GM12878 (cell line): ENCODE results near the gene AKAP13. TPM values are rescaled to one million over a fixed set of nuclear protein-coding genes. Genes with fewer than 3 reads are reported as not detected.
A peak's percentile ranks its signal among the peaks of the same experiment; 100 is the strongest.

Source experiments
- BHLHE40 ChIP-seq, 2 experiments: fragments of 450-650 bp in 1 of 2; IDR thresholded peaks; 2 replicates each; pipeline ENCODE4 v1.6.1; 2011 to 2017; ENCODE audit warnings: low read depth in 2 of 2, borderline replicate concordance in 1 of 2, improper control_type of control experiment in 1 of 2, low read length in 1 of 2, mild to moderate bottlenecking in 1 of 2
- CEBPB ChIP-seq, 2 experiments: fragments of 150-350 bp in 1 of 2; IDR thresholded peaks; 2 replicates each; pipeline ENCODE4 v1.6.1; 2012 to 2014; ENCODE audit warnings: low read depth in 2 of 2, low read length in 2 of 2, borderline replicate concordance in 1 of 2, inconsistent platforms in 1 of 2
- IKZF1 ChIP-seq: fragments of 450-650 bp; conservative IDR thresholded peaks from 2 replicates; pipeline ENCODE4 v1.6.1; 2017; ENCODE audit warnings: antibody characterized with exemption, mild to moderate bottlenecking
- KLF5 ChIP-seq: fragments of 450-650 bp; IDR thresholded peaks from 2 replicates; pipeline ENCODE4 v1.6.1; 2014; ENCODE audit warnings: mild to moderate bottlenecking; ENCODE audit not compliant: partially characterized antibody
- NFIC ChIP-seq: IDR thresholded peaks from 2 replicates; pipeline ENCODE4 v1.6.1; 2012; ENCODE audit warnings: low read depth, mild to moderate bottlenecking, inconsistent platforms, low read length, moderate library complexity
- RAD21 ChIP-seq: IDR thresholded peaks from 2 replicates; pipeline ENCODE4 v1.6.1; 2011; ENCODE audit warnings: mild to moderate bottlenecking, low read depth, low read length, moderate library complexity; ENCODE audit not compliant: insufficient read depth
- RAD51 ChIP-seq: fragments of 450-650 bp; IDR thresholded peaks from 2 replicates; pipeline ENCODE4 v1.6.1; 2016; ENCODE audit warnings: moderate library complexity, mild to moderate bottlenecking, inconsistent platforms
- SIX5 ChIP-seq: IDR thresholded peaks from 2 replicates; pipeline ENCODE4 v1.6.1; 2011; ENCODE audit warnings: mild to moderate bottlenecking, low read depth, low read length, moderate library complexity; ENCODE audit not compliant: severe bottlenecking
- SMAD5 ChIP-seq: IDR thresholded peaks from 2 replicates; pipeline ENCODE4 v1.6.1; 2016; ENCODE audit warnings: antibody characterized with exemption, low read depth
- ZBTB40 ChIP-seq: fragments of 450-650 bp; IDR thresholded peaks from 2 replicates; pipeline ENCODE4 v1.6.1; 2016; ENCODE audit warnings: mild to moderate bottlenecking, moderate library complexity, borderline replicate concordance
- ZNF384 ChIP-seq: IDR thresholded peaks from 2 replicates; pipeline ENCODE4 v1.6.1; 2012; ENCODE audit warnings: low read depth, mild to moderate bottlenecking, low read length, improper control_type of control experiment, borderline replicate concordance
- polyA plus RNA-seq, 11 experiments: library from polyadenylated mRNA; depleted of rRNA in 4 of 11; unstranded in 6 of 11; stranded (reverse) in 5 of 11; fragments of >200 nt; fragmentation: Nextera tagmentation in 4 of 11; fragmentation: Illumina TruSeq in 1 of 11; extraction: Ambion mirVana in 4 of 11; extraction: Trizol in 1 of 11; gene quantifications; 1 replicate in 1 of 11; 2 replicates in 10 of 11; pipeline versions ENCODE4 v1.2.1 to v1.2.3, GENCODE V29; 2011 to 2016; ENCODE audit warnings: inconsistent platforms in 2 of 11, missing spikeins in 2 of 11, low read depth in 1 of 11
- total RNA-seq, 4 experiments: library from RNA; depleted of rRNA in 3 of 4; stranded (reverse); fragments of >200 nt in 3 of 4; fragmentation: Illumina TruSeq in 1 of 4; extraction: Trizol in 1 of 4; gene quantifications; 2 replicates each; pipeline versions ENCODE4 v1.2.1 to v1.2.3, GENCODE V29; 2013 to 2021
- TF ChIP-seq, protein P1 (sequence below): fragments of 450-650 bp; conservative IDR thresholded peaks from 2 replicates; pipeline ENCODE4 v1.6.1; 2017; ENCODE audit warnings: mild to moderate bottlenecking, moderate library complexity
- TF ChIP-seq, protein P2 (sequence below): IDR thresholded peaks from 2 replicates; pipeline ENCODE4 v1.6.1; 2011; ENCODE audit warnings: low read depth, low read length, improper control_type of control experiment, borderline replicate concordance
- TF ChIP-seq, protein P3 (sequence below): fragments of 450-650 bp; IDR thresholded peaks from 2 replicates; pipeline ENCODE4 v1.6.1; 2017; ENCODE audit warnings: antibody characterized with exemption, mild to moderate bottlenecking, moderate library complexity
- TF ChIP-seq, protein P4 (sequence below): fragments of 450-650 bp; IDR thresholded peaks from 2 replicates; pipeline ENCODE4 v1.6.1; 2017; ENCODE audit warnings: mild to moderate bottlenecking, low read depth, inconsistent platforms; ENCODE audit not compliant: poor library complexity, severe bottlenecking

Gene AKAP13
- total and polyA plus RNA-seq, 10 of the 15 experiments (the other 5 are each of a cell fraction or from before 2014, with no cell fraction given) = 14.4 to 74.9 (median 55.1) TPM

GRCh38 chr15:85707519-85708338 is 327.3 kb downstream of the AKAP13 start (continued):
- TF ChIP-seq BHLHE40 (IDR thresholded peaks at IDR 0.05; ENCODE audit: borderline replicate concordance in 1 of 2, low read depth in 2 of 2, low read length in 1 of 2) (peak in 1 of 2 experiments; percentile 45; a peak in 2 of 4 replicates), RAD21 (no peak), SIX5 (no peak), ZBTB40 (peak; percentile 60; the same call in 1 of the 2 replicates), KLF5 (no peak), IKZF1 (no peak), NFIC (peak; percentile 60; the same call in 1 of the 2 replicates), CEBPB (IDR thresholded peaks at IDR 0.05; ENCODE audit: borderline replicate concordance in 1 of 2, low read depth in 2 of 2, low read length in 2 of 2) (0 out of 4 replicates have a peak, but pooled peaks of 1 of the 2 experiments have one; percentile 30), RAD51 (peak; percentile 72), SMAD5 (0 out of 2 replicates have a peak, but pooled peaks have one; percentile 23), ZNF384 (peak; percentile 41; the same call in 1 of the 2 replicates)
- TF ChIP-seq, protein P1, sequence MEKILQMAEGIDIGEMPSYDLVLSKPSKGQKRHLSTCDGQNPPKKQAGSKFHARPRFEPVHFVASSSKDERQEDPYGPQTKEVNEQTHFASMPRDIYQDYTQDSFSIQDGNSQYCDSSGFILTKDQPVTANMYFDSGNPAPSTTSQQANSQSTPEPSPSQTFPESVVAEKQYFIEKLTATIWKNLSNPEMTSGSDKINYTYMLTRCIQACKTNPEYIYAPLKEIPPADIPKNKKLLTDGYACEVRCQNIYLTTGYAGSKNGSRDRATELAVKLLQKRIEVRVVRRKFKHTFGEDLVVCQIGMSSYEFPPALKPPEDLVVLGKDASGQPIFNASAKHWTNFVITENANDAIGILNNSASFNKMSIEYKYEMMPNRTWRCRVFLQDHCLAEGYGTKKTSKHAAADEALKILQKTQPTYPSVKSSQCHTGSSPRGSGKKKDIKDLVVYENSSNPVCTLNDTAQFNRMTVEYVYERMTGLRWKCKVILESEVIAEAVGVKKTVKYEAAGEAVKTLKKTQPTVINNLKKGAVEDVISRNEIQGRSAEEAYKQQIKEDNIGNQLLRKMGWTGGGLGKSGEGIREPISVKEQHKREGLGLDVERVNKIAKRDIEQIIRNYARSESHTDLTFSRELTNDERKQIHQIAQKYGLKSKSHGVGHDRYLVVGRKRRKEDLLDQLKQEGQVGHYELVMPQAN = no peak
- TF ChIP-seq, protein P2, sequence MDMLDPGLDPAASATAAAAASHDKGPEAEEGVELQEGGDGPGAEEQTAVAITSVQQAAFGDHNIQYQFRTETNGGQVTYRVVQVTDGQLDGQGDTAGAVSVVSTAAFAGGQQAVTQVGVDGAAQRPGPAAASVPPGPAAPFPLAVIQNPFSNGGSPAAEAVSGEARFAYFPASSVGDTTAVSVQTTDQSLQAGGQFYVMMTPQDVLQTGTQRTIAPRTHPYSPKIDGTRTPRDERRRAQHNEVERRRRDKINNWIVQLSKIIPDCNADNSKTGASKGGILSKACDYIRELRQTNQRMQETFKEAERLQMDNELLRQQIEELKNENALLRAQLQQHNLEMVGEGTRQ = peak; percentile 7; the same call in 1 of the 2 replicates
- TF ChIP-seq, protein P3, sequence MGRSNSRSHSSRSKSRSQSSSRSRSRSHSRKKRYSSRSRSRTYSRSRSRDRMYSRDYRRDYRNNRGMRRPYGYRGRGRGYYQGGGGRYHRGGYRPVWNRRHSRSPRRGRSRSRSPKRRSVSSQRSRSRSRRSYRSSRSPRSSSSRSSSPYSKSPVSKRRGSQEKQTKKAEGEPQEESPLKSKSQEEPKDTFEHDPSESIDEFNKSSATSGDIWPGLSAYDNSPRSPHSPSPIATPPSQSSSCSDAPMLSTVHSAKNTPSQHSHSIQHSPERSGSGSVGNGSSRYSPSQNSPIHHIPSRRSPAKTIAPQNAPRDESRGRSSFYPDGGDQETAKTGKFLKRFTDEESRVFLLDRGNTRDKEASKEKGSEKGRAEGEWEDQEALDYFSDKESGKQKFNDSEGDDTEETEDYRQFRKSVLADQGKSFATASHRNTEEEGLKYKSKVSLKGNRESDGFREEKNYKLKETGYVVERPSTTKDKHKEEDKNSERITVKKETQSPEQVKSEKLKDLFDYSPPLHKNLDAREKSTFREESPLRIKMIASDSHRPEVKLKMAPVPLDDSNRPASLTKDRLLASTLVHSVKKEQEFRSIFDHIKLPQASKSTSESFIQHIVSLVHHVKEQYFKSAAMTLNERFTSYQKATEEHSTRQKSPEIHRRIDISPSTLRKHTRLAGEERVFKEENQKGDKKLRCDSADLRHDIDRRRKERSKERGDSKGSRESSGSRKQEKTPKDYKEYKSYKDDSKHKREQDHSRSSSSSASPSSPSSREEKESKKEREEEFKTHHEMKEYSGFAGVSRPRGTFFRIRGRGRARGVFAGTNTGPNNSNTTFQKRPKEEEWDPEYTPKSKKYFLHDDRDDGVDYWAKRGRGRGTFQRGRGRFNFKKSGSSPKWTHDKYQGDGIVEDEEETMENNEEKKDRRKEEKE = no peak
- TF ChIP-seq, protein P4, sequence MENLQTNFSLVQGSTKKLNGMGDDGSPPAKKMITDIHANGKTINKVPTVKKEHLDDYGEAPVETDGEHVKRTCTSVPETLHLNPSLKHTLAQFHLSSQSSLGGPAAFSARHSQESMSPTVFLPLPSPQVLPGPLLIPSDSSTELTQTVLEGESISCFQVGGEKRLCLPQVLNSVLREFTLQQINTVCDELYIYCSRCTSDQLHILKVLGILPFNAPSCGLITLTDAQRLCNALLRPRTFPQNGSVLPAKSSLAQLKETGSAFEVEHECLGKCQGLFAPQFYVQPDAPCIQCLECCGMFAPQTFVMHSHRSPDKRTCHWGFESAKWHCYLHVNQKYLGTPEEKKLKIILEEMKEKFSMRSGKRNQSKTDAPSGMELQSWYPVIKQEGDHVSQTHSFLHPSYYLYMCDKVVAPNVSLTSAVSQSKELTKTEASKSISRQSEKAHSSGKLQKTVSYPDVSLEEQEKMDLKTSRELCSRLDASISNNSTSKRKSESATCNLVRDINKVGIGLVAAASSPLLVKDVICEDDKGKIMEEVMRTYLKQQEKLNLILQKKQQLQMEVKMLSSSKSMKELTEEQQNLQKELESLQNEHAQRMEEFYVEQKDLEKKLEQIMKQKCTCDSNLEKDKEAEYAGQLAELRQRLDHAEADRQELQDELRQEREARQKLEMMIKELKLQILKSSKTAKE = peak; percentile 73
